22Rv1 (cell line): ENCODE results near the gene XRCC2.

Experiments used
- ZFX ChIP-seq: fragments of 450-650 bp; IDR thresholded peaks from 2 replicates; pipeline ENCODE4 v1.6.1; 2017; ENCODE audit warnings: antibody characterized with exemption, borderline replicate concordance
- TF ChIP-seq, protein P1 (sequence below): fragments of 450-650 bp; IDR thresholded peaks from 2 replicates; pipeline ENCODE4 v1.5.1; 2017; ENCODE audit warnings: mild to moderate bottlenecking

DNA sequence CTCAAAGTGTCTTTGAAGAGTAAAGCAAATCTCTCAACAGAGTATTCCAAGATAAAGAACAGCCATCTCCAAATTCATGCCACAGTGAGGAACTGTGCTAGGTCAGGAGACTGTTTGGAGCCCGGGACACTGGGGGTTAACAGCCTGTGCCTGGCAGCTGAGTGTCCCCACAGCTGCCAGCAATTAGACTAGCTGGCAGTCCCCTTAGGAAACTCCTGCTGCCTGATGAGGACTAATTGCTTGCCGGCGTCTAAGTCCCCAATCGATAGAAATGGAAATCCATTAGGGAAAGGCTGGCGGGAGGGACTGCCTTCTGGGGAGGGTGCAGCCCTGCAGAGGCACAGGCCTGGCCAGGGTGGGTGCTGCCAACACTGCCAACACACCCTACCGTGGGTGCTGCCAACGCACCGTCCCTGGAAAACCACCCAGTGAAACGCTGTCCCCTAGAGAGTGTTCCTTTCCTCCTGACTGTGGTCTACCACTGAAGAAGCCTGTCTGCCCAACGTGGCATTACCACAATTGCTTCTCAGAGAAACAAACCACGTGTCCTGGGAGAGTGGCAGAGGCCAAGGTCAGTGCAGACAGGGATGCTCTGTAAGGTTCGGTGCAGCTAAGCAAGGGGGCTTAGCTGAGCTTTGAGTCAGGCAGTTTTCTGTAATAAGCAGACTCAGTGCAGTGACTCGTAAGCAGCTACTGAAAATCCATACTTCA, 60.8 kb downstream of the XRCC2 start:
- TF ChIP-seq, protein P1, sequence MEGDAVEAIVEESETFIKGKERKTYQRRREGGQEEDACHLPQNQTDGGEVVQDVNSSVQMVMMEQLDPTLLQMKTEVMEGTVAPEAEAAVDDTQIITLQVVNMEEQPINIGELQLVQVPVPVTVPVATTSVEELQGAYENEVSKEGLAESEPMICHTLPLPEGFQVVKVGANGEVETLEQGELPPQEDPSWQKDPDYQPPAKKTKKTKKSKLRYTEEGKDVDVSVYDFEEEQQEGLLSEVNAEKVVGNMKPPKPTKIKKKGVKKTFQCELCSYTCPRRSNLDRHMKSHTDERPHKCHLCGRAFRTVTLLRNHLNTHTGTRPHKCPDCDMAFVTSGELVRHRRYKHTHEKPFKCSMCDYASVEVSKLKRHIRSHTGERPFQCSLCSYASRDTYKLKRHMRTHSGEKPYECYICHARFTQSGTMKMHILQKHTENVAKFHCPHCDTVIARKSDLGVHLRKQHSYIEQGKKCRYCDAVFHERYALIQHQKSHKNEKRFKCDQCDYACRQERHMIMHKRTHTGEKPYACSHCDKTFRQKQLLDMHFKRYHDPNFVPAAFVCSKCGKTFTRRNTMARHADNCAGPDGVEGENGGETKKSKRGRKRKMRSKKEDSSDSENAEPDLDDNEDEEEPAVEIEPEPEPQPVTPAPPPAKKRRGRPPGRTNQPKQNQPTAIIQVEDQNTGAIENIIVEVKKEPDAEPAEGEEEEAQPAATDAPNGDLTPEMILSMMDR = no peak
- TF ChIP-seq ZFX = no peak
